MM.1S (cell line): Measurements from ENCODE around the gene SVEP1.

Experiments
- DNase-seq: peaks from one replicate; pipeline ENCODE4 v3.0.0-alpha.2; 2015
- H2AFZ ChIP-seq: fragments of 300-600 bp; sonication (generic); 2 replicates; pipeline ENCODE4 v1.6.0; 2016; ENCODE audit warnings: antibody characterized with exemption, low read length
- H3F3A ChIP-seq: fragments of 300-600 bp; sonication (generic); 2 replicates; pipeline ENCODE4 v1.6.1; 2016; ENCODE audit warnings: mild to moderate bottlenecking, antibody characterized with exemption, low read length, moderate library complexity, mixed read lengths; ENCODE audit not compliant: insufficient read depth
- H3K27ac ChIP-seq: fragments of 300-600 bp; sonication (generic); 2 replicates; pipeline ENCODE4 v1.5.1; 2016; ENCODE audit warnings: mild to moderate bottlenecking, low read length
- H3K27me3 ChIP-seq: fragments of 300-600 bp; sonication (generic); replicated peaks from 2 replicates; pipeline ENCODE4 v1.6.0; 2016; ENCODE audit warnings: low read length; ENCODE audit not compliant: insufficient read depth
- H3K36me3 ChIP-seq: fragments of 300-600 bp; sonication (generic); replicated peaks from 2 replicates; pipeline ENCODE4 v1.6.1; 2016; ENCODE audit warnings: mild to moderate bottlenecking, low read length, mixed read lengths; ENCODE audit not compliant: insufficient read depth
- H3K4me1 ChIP-seq: fragments of 300-600 bp; sonication (generic); 2 replicates; pipeline ENCODE4 v1.6.1; 2016; ENCODE audit warnings: low read length, mixed read lengths
- H3K4me2 ChIP-seq: fragments of 300-600 bp; sonication (generic); 2 replicates; pipeline ENCODE4 v1.6.0; 2016; ENCODE audit warnings: low read depth, low read length
- H3K4me3 ChIP-seq: fragments of 300-600 bp; sonication (generic); 2 replicates; pipeline ENCODE4 v1.5.1; 2016; ENCODE audit warnings: low read length, mixed read lengths
- H3K79me2 ChIP-seq: fragments of 300-600 bp; sonication (generic); 2 replicates; pipeline ENCODE4 v1.6.1; 2016; ENCODE audit warnings: mixed run types, low read length, mixed read lengths
- H3K9ac ChIP-seq: fragments of 300-600 bp; sonication (generic); 2 replicates; pipeline ENCODE4 v1.6.1; 2016; ENCODE audit warnings: low read length, mixed read lengths
- H3K9me2 ChIP-seq: fragments of 300-600 bp; sonication (generic); replicated peaks from 2 replicates; pipeline ENCODE4 v1.6.1; 2016; ENCODE audit warnings: mild to moderate bottlenecking, low read length, mixed read lengths; ENCODE audit not compliant: insufficient read depth
- H3K9me3 ChIP-seq: fragments of 300-600 bp; sonication (generic); replicated peaks from 2 replicates; pipeline ENCODE4 v1.6.1; 2016; ENCODE audit warnings: mild to moderate bottlenecking, low read length, mixed read lengths; ENCODE audit not compliant: insufficient read depth
- H4K20me1 ChIP-seq: fragments of 300-600 bp; sonication (generic); 2 replicates; pipeline ENCODE4 v1.6.1; 2016; ENCODE audit warnings: mild to moderate bottlenecking, low read length, moderate library complexity, mixed read lengths; ENCODE audit not compliant: insufficient read depth
- CTCF ChIP-seq: fragments of 300-600 bp; sonication (generic); IDR thresholded peaks from 2 replicates; pipeline ENCODE4 v1.5.1; 2016; ENCODE audit warnings: antibody characterized with exemption, low read length, mixed read lengths
- EZH2 ChIP-seq: fragments of 300-600 bp; sonication (generic); optimal IDR thresholded peaks from 2 replicates; pipeline ENCODE3; 2017; ENCODE audit warnings: low read depth, mild to moderate bottlenecking, antibody characterized with exemption, low read length, mixed read lengths
- EZH2phosphoT487 ChIP-seq: fragments of 300-600 bp; sonication (generic); IDR thresholded peaks from 2 replicates; pipeline ENCODE4 v1.6.1; 2018; ENCODE audit warnings: antibody characterized with exemption, low read length

SVEP1 gene

GRCh38 chr9:110512817-110513216 is 66.7 kb downstream of the SVEP1 start:
- no peak overlapping the region for H3K4me2 ChIP-seq
- DNase-seq = no peak
- H3K9me3 ChIP-seq = no peaks in the 10 kb centered on the region
- no peaks in the 10 kb centered on the region for H3K79me2 ChIP-seq
- no peak overlapping the region for H3K9ac ChIP-seq
- H3K27me3 ChIP-seq = no peaks in the 10 kb centered on the region
- H3K36me3 ChIP-seq = no peaks in the 10 kb centered on the region
- no peaks in the 10 kb centered on the region for H3K4me1 ChIP-seq
- no peak overlapping the region for H2AFZ ChIP-seq
- no peaks in the 10 kb centered on the region for H4K20me1 ChIP-seq
- H3K4me3 ChIP-seq = no peak overlapping the region
- TF ChIP-seq CTCF = no peak
- TF ChIP-seq EZH2 = no peak
- TF ChIP-seq EZH2phosphoT487 = no peak
- no peaks in the 10 kb centered on the region for H3F3A ChIP-seq
- no peak overlapping the region for H3K27ac ChIP-seq
- no peaks in the 10 kb centered on the region for H3K9me2 ChIP-seq

GRCh38 chr9:110509792-110510191 is 69.7 kb downstream of the SVEP1 start:
- TF ChIP-seq CTCF (no peak), EZH2 (no peak), EZH2phosphoT487 (no peak)
- Histone ChIP-seq H3K27me3 (no peaks in the 10 kb centered on the region), H3K9me3 (no peaks in the 10 kb centered on the region), H3K4me2 (no peak overlapping the region), H3F3A (no peaks in the 10 kb centered on the region), H3K4me3 (no peak overlapping the region), H3K9ac (no peak overlapping the region), H3K27ac (no peak overlapping the region), H3K4me1 (no peaks in the 10 kb centered on the region), H4K20me1 (no peaks in the 10 kb centered on the region), H3K36me3 (no peaks in the 10 kb centered on the region), H3K9me2 (no peaks in the 10 kb centered on the region), H3K79me2 (no peaks in the 10 kb centered on the region), H2AFZ (no peak overlapping the region)
- no peak for DNase-seq

GRCh38 chr9:110502842-110503241 is 76.7 kb downstream of the SVEP1 start:
- no peak overlapping the region for H3K9ac ChIP-seq
- H3F3A ChIP-seq = no peaks in the 10 kb centered on the region
- no peak overlapping the region for H3K27ac ChIP-seq
- H3K9me3 ChIP-seq = no peaks in the 10 kb centered on the region
- H2AFZ ChIP-seq = no peak overlapping the region
- H3K9me2 ChIP-seq = no peaks in the 10 kb centered on the region
- no peak overlapping the region for H3K4me2 ChIP-seq
- H3K27me3 ChIP-seq = no peaks in the 10 kb centered on the region
- H3K4me1 ChIP-seq = no peaks in the 10 kb centered on the region
- no peaks in the 10 kb centered on the region for H4K20me1 ChIP-seq
- peak; percentile 57 for DNase-seq
- TF ChIP-seq CTCF = no peak
- TF ChIP-seq EZH2 = no peak
- TF ChIP-seq EZH2phosphoT487 = no peak
- no peaks in the 10 kb centered on the region for H3K36me3 ChIP-seq
- no peak overlapping the region for H3K4me3 ChIP-seq
- no peaks in the 10 kb centered on the region for H3K79me2 ChIP-seq
